HepG2 (cell line): Measurements from ENCODE around the gene FAM222B. TPM values are rescaled to one million over a fixed set of nuclear protein-coding genes. Genes with fewer than 3 reads are reported as not detected.

ENCODE experiments used
- ATAC-seq: fragments of 200-7000 bp; cut with Tn5 transposase; 3 replicates; pipeline ENCODE4 v1.9.1; 2020; ENCODE audit warnings: mild to moderate bottlenecking, moderate library complexity
- BruUV-seq: library from RNA; stranded (reverse); fragments of 400-500 nt; replicated peaks from 2 replicates; lab custom pipeline; 2021; lab: Mats Ljungman, UMichigan
- CTCF ChIA-PET: fragments of 300-600 bp; formaldehyde crosslinking; extraction: SDS; loops from one replicate; lab custom pipeline; 2021; ENCODE audit warnings: low total read pairs, inconsistent platforms, low intra/inter-chr PET ratio; lab: Yijun Ruan, JAX
- POLR2A ChIA-PET: fragments of 350-600 bp; sonication (Branson Sonifier 250); formaldehyde crosslinking; loops from one replicate; lab custom pipeline; 2020; ENCODE audit warnings: antibody characterized with exemption, inconsistent platforms; lab: Yijun Ruan, JAX
- DNase-seq: peaks from one replicate; pipeline ENCODE4 v3.0.0-alpha.2; 2015; ENCODE audit warnings: low spot score
- FAIRE-seq: peaks from 3 replicates; lab custom pipeline; 2011; peaks lifted over from hg19 to GRCh38; lab: Jason Lieb, UNC
- H2AFZ ChIP-seq: one replicate; pipeline ENCODE4 v1.6.1; 2011; ENCODE audit warnings: low read length, inconsistent platforms
- H3K27ac ChIP-seq: fragments of 300-600 bp; 3 replicates; pipeline ENCODE4 v1.8.0; 2011; ENCODE audit warnings: mixed run types, mild to moderate bottlenecking, mixed read lengths, low read length, inconsistent platforms; ENCODE audit not compliant: insufficient read depth; ENCODE audit errors: extremely low read length
- H3K27me3 ChIP-seq, 2 experiments: fragments of 200-600 bp in 1 of 2; 2 replicates in 1 of 2; 3 replicates in 1 of 2; pipeline versions ENCODE4 v1.6.0 to v1.8.0; 2011; ENCODE audit warnings: low read length in 2 of 2, mild to moderate bottlenecking in 2 of 2, moderate library complexity in 2 of 2, inconsistent platforms in 1 of 2; ENCODE audit not compliant: insufficient read depth in 2 of 2, control insufficient read depth in 1 of 2
- H3K36me3 ChIP-seq, 2 experiments: fragments of 200-600 bp in 1 of 2; replicated peaks in 1 of 2; 2 replicates in 1 of 2; 3 replicates in 1 of 2; pipeline versions ENCODE4 v1.5.1 to v1.8.0; 2011; ENCODE audit warnings: low read length in 2 of 2, inconsistent platforms in 1 of 2; ENCODE audit not compliant: insufficient read depth in 2 of 2, control insufficient read depth in 1 of 2
- H3K4me1 ChIP-seq: 2 replicates; pipeline ENCODE4 v1.5.1; 2012; ENCODE audit warnings: low read length, inconsistent platforms; ENCODE audit not compliant: insufficient read depth
- H3K4me2 ChIP-seq: 2 replicates; pipeline ENCODE4 v1.6.0; 2011; ENCODE audit warnings: low read depth, low read length, inconsistent platforms
- H3K4me3 ChIP-seq, 3 experiments: fragments of 200-600 bp in 1 of 3; sonication (generic), shearing (Covaris generic) in 1 of 3; replicated peaks in 1 of 3; 2 replicates each; pipeline ENCODE4 v1.5.1; 2011 to 2016; ENCODE audit warnings: low read length in 3 of 3, inconsistent platforms in 2 of 3, low read depth in 2 of 3, mild to moderate bottlenecking in 2 of 3, control low read depth in 1 of 3, mixed read lengths in 1 of 3; ENCODE audit not compliant: insufficient read depth in 1 of 3
- H3K79me2 ChIP-seq: one replicate; pipeline ENCODE4 v1.6.1; 2011; ENCODE audit warnings: low read length, inconsistent platforms; ENCODE audit not compliant: insufficient read depth
- H3K9ac ChIP-seq: 2 replicates; pipeline ENCODE4 v1.6.0; 2011; ENCODE audit warnings: mild to moderate bottlenecking, low read depth, low read length, inconsistent platforms; ENCODE audit not compliant: insufficient read depth
- H3K9me3 ChIP-seq: 2 replicates; pipeline ENCODE4 v1.5.1; 2012; ENCODE audit warnings: mild to moderate bottlenecking, low read length
- H4K20me1 ChIP-seq: 2 replicates; pipeline ENCODE4 v1.6.0; 2011; ENCODE audit warnings: inconsistent platforms, mild to moderate bottlenecking, low read length, moderate library complexity; ENCODE audit not compliant: insufficient read depth
- CEBPZ ChIP-seq: IDR thresholded peaks from 2 replicates; pipeline ENCODE4 v1.6.1; 2012; ENCODE audit warnings: low read length, improper control_type of control experiment
- CREB1 ChIP-seq, 2 experiments: fragments of 450-650 bp in 1 of 2; IDR thresholded peaks; 2 replicates each; pipeline ENCODE4 v1.6.1; 2016 to 2017; ENCODE audit warnings: control low read depth in 1 of 2, mild to moderate bottlenecking in 1 of 2, missing compliant biosample characterization in 1 of 2, missing genetic modification characterization in 1 of 2
- CREB3 ChIP-seq: sonication (generic); formaldehyde crosslinking; IDR thresholded peaks from 2 replicates; pipeline ENCODE4 v1.5.0; 2020; ENCODE audit warnings: missing genetic modification reagents
- MAFF ChIP-seq: IDR thresholded peaks from 2 replicates; pipeline ENCODE4 v1.6.1; 2011; ENCODE audit warnings: low read depth, low read length, improper control_type of control experiment
- MAFG ChIP-seq: sonication (generic); formaldehyde crosslinking; IDR thresholded peaks from 2 replicates; pipeline ENCODE4 v1.5.1; 2020; ENCODE audit warnings: mild to moderate bottlenecking, missing genetic modification reagents
- MAFK ChIP-seq, 2 experiments: IDR thresholded peaks in 1 of 2; conservative IDR thresholded peaks in 1 of 2; 2 replicates each; pipeline ENCODE4 v1.6.1; 2011; ENCODE audit warnings: improper control_type of control experiment in 2 of 2, low read length in 2 of 2
- NCOR1 ChIP-seq: fragments of 200-600 bp; sonication (generic); IDR thresholded peaks from 2 replicates; pipeline ENCODE4 v1.7.0; 2017; ENCODE audit warnings: antibody characterized with exemption, low read length, borderline replicate concordance
- RBM22 ChIP-seq: fragments of 200-400 bp; formaldehyde crosslinking; optimal IDR thresholded peaks from 2 replicates; pipeline ENCODE3; 2017; ENCODE audit warnings: mild to moderate bottlenecking, low read length, moderate library complexity
- ZFAT ChIP-seq: sonication (generic); formaldehyde crosslinking; conservative IDR thresholded peaks from 2 replicates; pipeline ENCODE4 v1.8.1; 2023; ENCODE audit warnings: missing genetic modification reagents, inconsistent platforms
- ZNF501 ChIP-seq: sonication (generic); formaldehyde crosslinking; IDR thresholded peaks from 2 replicates; pipeline ENCODE4 v1.5.1; 2020; ENCODE audit warnings: mild to moderate bottlenecking, moderate library complexity, missing genetic modification reagents
- ZNF549 ChIP-seq: sonication (generic); formaldehyde crosslinking; IDR thresholded peaks from 2 replicates; pipeline ENCODE4 v1.5.0; 2020; ENCODE audit warnings: missing genetic modification reagents
- ZSCAN31 ChIP-seq: sonication (generic); formaldehyde crosslinking; IDR thresholded peaks from 2 replicates; pipeline ENCODE4 v1.5.0; 2020; ENCODE audit warnings: low read depth, mild to moderate bottlenecking, missing genetic modification reagents
- WGBS: methylation state at CpG from one replicate; pipeline ENCODE4 v1.1.6; 2017; ENCODE audit warnings: low lambda C conversion rate; 5-methylcytosine and 5-hydroxymethylcytosine counted together
- in situ Hi-C: cut with HindIII; loops from 2 replicates; pipeline ENCODE4 v1.10.0; 2017; ENCODE audit warnings: low pct_unique_long_range_greater_than_20kb; ENCODE audit not compliant: extremely low pct_ligation_motif_present
- intact Hi-C: fragments of 100-400 bp; cut with micrococcal nuclease; formaldehyde crosslinking; loops from one replicate; pipeline ENCODE4 v1.10.0; 2022; ENCODE audit not compliant: unreplicated experiment
- polyA plus RNA-seq, 8 experiments: library from polyadenylated mRNA; depleted of rRNA in 3 of 8; stranded (reverse) in 7 of 8; unstranded in 1 of 8; fragments of >200 nt; fragmentation: Illumina TruSeq in 4 of 8; extraction: Trizol in 4 of 8; gene quantifications; 2 replicates each; pipeline versions ENCODE4 v1.2.1 to v1.2.3, GENCODE V29; 2011 to 2016; ENCODE audit warnings: low read depth in 4 of 8, missing spikeins in 1 of 8, mixed read lengths in 1 of 8; ENCODE audit not compliant: insufficient read depth in 1 of 8
- total RNA-seq, 5 experiments: library from RNA; depleted of rRNA; stranded (reverse); fragments of >200 nt; fragmentation: Illumina TruSeq; extraction: Trizol; gene quantifications; 2 replicates each; pipeline ENCODE4 v1.2.3, GENCODE V29; 2016; ENCODE audit warnings: low read depth in 1 of 5

FAM222B gene
- total and polyA plus RNA-seq, 2 of the 13 experiments (the other 11 are each of a cell fraction or from before 2014, with no cell fraction given), result 3.5 to 7.3 TPM

GRCh38 chr17:28834420-28834819, 8.2 kb downstream of the FAM222B start:
- no peak overlapping the region for H3K4me3 ChIP-seq
- no peaks in the 10 kb centered on the region for H3K9me3 ChIP-seq
- H3K27me3 ChIP-seq, result no peaks in the 10 kb centered on the region
- no peak overlapping the region for H2AFZ ChIP-seq
- DNase-seq (no peak), FAIRE-seq (no peak)
- H3K9ac ChIP-seq, result no peak overlapping the region
- no peak overlapping the region for H3K27ac ChIP-seq
- intact Hi-C loops, result no loop called here
- no peaks in the 10 kb centered on the region for H3K4me1 ChIP-seq
- no TSS peak for BruUV-seq
- no peak overlapping the region for H3K4me2 ChIP-seq
- H3K79me2 ChIP-seq, result peaks cover 41% of the 10 kb centered on the region
- H4K20me1 ChIP-seq, result no peaks in the 10 kb centered on the region
- ChIA-PET CTCF (no interaction called here), POLR2A (no interaction called here)
- TF ChIP-seq MAFG (CRISPR knock-in tag), result peak; percentile 61; the same call in 1 of the 2 replicates
- TF ChIP-seq ZFAT (CRISPR knock-in tag), result no peak
- TF ChIP-seq MAFF, result peak; percentile 100
- TF ChIP-seq ZSCAN31 (CRISPR knock-in tag), result no peak
- TF ChIP-seq MAFK (conservative IDR thresholded peaks at IDR 0.05 in 1 of 2, IDR thresholded peaks at IDR 0.05 in 1 of 2; ENCODE audit: low read length in 2 of 2), result peak; percentile 99 to 100
- TF ChIP-seq, all 625 proteins: peak for 3
- no peak for ATAC-seq
- in situ Hi-C loops, result no loop called here
- peaks cover 0 to 2% of the 10 kb centered on the region in 2 experiments; a peak in 1 of 5 replicates for H3K36me3 ChIP-seq
- 97% methylated on average over 1 of the region's 1 CpG for WGBS

- no peak overlapping the region for H3K9ac ChIP-seq
- ATAC-seq (no peak), FAIRE-seq (no peak), DNase-seq (no peak)
- H3K4me1 ChIP-seq, result peaks cover 6% of the 10 kb centered on the region; the same call in 1 of the 2 replicates
- H3K9me3 ChIP-seq, result no peaks in the 10 kb centered on the region
- CTCF ChIA-PET, result no interaction called here
- no TSS peak for BruUV-seq
- intact Hi-C loops, result no loop called here
- H3K36me3 ChIP-seq, result peaks cover 0 to 2% of the 10 kb centered on the region in 2 experiments; a peak in 1 of 5 replicates
- H3K4me2 ChIP-seq, result no peak overlapping the region
- POLR2A ChIA-PET, result interaction anchor here (1.2 kb wide), 1 partner anchor 14 kb away, joined by 4 read pairs; the partner anchor contains the start of gene FAM222B
- in situ Hi-C loops, result no loop called here
- 98% methylated on average over 15 of the region's 15 CpGs for WGBS
- H3K27me3 ChIP-seq, result no peaks in the 10 kb centered on the region
- no peaks in the 10 kb centered on the region for H4K20me1 ChIP-seq
- no peak overlapping the region for H3K4me3 ChIP-seq
- no peak overlapping the region for H3K27ac ChIP-seq
- H2AFZ ChIP-seq, result no peak overlapping the region
- peaks cover 23% of the 10 kb centered on the region for H3K79me2 ChIP-seq
- TF ChIP-seq CREB3 (CRISPR knock-in tag) (no peak), RBM22 (no peak), ZNF549 (no peak), CEBPZ (no peak), CREB1 (IDR thresholded peaks at IDR 0.05) (no peak), CREB1 (CRISPR knock-in tag; IDR thresholded peaks at IDR 0.05) (no peak), ZNF501 (CRISPR knock-in tag) (no peak), NCOR1 (no peak)
These were observed 14.1 kb downstream of the FAM222B start for GRCh38 chr17:28828294-28829040.
